NCI-H2029 treated with DMSO at 0.1 percent for 48 hours (cell line): Measurements from ENCODE around the gene COL12A1.

Experiments used
- DNase-seq: peaks from one replicate; lab custom pipeline; 2025; lab: John Stamatoyannopoulos, UW

COL12A1 gene

DNA sequence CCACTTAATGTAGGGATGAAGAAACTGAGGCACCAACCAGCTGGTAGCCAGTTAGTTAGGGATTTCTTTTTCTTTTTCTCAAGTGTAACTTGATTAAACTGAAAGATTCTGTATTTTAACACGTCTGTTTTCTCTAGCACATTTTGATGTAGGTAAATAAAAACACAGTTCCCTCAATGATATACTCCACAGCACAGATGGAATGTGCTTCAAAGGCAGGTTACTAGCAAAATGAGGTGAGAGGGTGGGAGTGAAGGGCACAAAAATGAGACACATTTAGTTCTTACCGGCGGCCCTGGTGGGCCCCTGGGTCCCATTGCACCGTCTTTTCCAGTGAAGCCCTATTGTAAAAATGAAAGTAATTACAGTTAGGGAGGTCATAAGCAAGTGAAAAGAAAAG lies 108.9 kb downstream of the COL12A1 start:
- no peak for DNase-seq

DNA sequence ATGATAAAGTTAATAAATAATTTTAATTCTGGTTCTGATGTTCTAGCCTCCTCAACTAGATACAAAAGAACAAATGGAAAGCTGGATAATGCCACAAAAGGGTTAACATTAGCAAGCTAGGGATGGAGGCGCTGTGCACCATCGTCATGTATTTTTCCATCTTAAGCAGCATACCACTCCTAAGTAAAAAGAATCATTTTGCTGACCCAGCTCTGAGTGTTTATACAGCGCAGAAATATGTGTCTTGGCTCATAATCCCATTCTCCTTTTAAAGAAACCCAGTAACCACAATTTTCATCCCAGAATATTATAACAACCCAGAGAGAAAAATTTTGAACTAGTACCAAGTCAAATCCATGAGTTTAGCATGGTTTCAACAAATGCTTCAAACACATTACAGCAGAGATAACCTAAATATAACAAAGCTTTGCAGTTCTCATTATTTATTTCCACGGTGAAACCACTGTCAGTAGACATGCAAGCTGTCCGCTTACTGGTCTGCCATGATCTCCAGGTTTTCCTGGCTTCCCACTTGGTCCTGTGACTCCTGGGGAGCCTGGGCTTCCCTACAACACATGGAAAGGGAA lies 111.1 kb downstream of the COL12A1 start:
- no peak for DNase-seq

DNA sequence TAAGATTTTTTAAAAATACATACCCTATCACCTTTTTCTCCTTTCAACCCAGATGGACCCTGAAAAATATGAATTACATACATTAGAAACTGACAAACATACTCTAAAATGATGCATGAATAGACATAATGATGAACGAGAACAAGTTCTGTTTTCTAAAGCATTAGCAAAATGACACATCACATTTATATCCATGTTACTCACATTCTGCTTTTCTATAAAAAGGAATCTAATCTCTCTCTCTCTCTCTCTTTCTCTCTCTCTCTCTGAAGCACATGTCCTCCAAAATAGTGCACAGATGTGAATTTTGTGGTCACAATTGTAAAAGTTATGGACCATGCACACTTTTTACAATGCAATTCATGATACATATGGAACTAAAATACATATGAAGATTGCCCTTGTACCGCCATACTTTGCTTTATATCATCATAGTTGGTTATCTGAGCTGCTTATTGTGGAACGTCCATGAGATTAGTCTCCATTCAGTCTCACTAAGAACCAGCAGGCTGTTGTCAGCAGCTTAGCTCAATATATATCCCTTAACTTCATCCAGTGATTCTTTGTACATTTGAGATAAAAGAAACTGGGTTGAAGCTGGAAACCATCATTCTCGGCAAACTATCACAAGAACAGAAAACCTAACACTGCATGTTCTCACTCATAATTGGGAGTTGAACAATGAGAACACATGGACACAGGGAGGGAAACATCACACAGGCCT lies 114.2 kb downstream of the COL12A1 start:
- no peak for DNase-seq

DNA sequence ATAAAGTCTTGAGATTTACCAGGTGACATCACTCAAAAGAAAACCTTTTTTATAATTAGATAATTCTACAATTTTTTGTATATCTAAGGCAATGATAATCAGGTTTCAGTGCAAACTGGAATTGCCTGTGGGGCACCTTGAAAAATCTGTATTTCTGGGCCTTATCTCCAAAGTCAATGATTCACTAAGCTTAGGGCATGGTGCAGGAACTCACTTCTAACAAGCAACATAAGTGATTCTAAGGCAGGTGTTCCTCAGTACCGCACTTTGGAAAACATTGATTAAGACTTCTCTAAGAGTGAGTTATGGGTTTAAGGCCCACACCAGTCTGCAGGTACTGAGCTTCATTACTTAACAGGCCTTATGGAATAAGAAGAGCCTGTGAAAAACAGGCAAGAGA lies 115.3 kb downstream of the COL12A1 start:
- no peak for DNase-seq

DNA sequence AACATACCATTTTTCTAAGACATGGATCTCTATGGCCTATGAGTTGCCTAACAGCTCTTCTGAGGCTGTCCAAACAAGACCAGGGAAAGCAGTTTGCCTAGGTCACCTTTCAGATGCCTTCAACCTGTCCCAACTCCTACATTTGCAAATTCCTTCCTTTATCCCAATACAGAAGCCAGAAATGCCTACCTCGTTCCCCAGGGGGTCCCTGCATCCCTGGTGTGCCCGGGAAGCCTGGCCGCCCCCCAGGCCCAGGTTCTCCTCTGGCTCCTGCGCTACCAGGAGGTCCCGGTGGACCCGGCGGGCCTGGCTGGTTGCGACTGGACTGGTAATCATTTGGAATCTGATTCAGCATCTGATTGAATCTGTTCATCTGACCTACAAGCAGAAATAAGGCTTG lies 115.9 kb downstream of the COL12A1 start:
- DNase-seq: no peak

GRCh38 chr6:75089151-75089897 lies 116.5 kb downstream of the COL12A1 start:
- no peak for DNase-seq

- DNase-seq: no peak
These were observed 119.8 kb downstream of the COL12A1 start for GRCh38 chr6:75085931-75086635.

GRCh38 chr6:75084872-75085381 lies 120.9 kb downstream of the COL12A1 start:
- DNase-seq: no peak

GRCh38 chr6:75084018-75084417 lies 121.8 kb downstream of the COL12A1 start:
- DNase-seq: no peak

DNA sequence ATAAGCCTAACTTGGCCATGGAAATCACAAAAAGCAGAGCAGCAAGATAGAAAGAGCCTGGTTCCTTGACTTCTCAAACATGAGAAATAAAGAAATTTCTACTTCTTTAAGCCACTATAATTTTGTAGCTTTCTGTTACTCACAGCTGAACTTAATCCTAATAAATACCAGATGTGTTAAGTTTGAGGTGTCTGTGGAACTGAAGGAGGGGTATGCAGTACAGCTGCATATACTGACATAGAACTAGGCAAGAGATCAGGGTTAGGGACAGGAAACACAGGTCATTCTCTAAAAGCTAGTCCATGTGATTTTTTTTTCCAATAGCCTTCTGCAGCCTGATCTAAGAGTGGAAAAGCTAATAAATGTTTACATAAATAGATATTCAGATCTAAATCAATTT lies 123.9 kb downstream of the COL12A1 start:
- no peak for DNase-seq

DNA sequence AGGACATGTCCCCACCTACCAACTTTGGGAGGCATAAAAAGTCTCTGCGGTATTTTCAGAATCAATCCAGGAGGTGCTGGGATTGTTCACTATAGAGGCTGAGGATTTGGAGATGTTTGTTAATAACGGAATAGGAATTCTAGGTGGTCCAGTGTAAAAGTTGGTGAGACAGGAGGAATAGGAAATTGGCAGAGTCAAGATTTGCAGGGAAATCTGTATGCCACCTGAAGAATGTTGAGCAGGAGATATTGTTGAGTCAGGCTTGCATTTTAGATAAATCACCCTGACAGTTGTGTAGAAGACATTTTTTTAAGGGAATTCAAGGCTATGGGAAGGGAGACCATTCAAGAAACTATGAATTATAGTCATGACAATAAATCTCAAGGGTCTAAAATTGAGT lies 124.8 kb downstream of the COL12A1 start:
- DNase-seq: no peak

DNA sequence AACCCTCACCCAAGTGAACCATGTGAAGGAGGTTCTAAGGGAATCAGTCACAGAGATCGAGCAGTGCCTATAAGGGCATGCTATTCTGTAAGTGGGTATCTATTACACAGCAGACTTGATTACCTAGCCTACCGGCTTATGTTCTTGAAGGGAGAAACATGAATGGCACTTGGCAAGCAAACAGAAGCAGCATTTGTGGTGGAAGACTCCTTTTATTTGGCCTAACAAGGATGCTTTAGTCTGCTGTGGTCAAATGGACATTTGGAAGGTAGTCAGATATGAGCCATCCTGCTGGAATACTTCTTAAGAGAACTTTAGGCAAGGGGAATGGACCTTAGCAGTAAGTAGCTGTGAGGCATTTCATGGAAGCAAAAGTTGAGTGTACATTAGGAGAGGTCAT lies 126.3 kb downstream of the COL12A1 start:
- no peak for DNase-seq

GRCh38 chr6:75077701-75078100 lies 128.2 kb downstream of the COL12A1 start:
- DNase-seq: no peak

DNA sequence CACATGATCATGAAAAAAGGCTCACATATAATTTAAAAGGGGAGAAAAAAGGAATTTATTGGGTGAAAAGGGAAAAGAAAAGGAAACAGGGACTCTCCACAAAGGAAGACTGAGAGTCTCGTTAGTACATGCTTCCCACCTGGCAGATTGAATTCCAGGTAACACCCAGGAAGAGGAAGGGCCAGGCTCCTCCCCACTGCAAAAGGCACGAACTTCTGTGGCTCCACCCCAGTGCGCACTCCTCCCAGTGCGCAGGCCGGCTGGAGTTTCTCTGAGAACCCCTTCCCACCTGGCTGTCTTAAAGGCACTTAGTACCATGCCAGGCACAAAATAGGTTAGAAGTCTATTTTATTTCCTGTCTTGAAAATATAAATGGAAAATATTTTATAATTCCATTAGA lies 129.8 kb downstream of the COL12A1 start:
- no peak for DNase-seq

GRCh38 chr6:75070244-75070643 lies 135.6 kb downstream of the COL12A1 start:
- DNase-seq: no peak

DNA sequence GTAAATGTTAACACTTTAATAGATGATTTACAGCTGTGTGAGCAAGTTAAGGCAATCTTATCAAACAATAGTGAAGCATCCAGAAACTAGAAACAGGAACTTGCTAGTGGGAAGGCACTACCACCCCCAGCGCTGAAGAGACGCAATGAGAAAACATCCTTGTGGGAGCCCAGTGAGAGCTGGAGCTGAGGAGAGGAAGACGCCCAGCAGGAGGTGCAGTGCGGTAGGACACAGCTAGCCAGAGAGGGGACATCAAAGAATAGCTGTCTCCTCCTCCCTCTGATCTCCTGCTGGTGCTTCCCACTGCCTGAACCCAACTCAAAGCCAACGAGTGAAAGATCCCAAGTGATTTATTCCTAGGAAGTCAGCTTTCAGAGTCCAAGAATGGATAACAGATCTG lies 140.3 kb downstream of the COL12A1 start:
- no peak for DNase-seq

GRCh38 chr6:75052491-75052890 lies 153.4 kb downstream of the COL12A1 start:
- no peak for DNase-seq

DNA sequence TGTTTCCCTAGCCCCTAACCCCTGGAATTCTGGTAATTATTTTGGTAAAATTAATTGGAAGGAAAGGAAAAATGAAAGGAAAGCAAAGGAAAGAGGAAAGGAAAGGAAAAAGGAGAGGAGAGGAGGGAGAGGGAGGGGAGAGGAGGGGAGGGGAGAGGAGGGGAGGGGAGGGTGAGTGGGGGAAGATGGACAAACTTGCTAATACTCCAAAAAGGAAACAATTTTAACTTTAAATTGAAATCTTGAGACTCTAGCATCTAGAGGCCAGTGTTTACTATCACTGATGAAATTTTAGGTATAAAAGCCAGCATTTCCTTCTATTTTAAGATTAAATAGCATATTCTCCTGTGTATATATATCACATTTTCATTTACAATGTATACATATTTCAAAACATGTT lies 156.5 kb downstream of the COL12A1 start:
- no peak for DNase-seq

DNA sequence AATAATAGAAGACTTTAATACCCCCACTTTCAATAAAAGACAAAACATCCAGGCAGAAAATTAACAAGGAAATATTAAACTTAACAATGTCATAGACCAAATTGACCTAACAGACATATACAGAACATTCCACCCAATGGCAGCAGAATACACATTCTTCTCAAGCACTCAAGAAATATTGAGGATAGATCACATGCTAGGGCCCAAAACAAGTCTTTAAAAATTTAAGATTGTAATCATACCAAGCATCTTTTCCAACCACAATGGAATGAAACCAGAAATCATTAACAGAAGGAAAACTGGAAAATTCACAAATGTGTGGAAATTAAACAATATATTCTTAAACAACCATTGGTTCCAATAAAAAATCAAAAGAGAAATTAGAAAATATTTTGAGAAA lies 161.0 kb downstream of the COL12A1 start:
- no peak for DNase-seq

GRCh38 chr6:75041381-75041780 lies 164.5 kb downstream of the COL12A1 start:
- no peak for DNase-seq
